Suppressor macrophage treated with lipopolysaccharide for 4 hours (primary cell): ENCODE data around the gene BRD1.
"Not testable (repeated sequence)": the region's sequence is repeated elsewhere in the genome, so short reads cannot be mapped to it uniquely, and the experiment has no call there.

Experiments
- DNase-seq: peaks from one replicate; pipeline ENCODE4 v3.0.0-alpha.2; 2020

The BRD1 gene

GRCh38 chr22:49767355-49768062 lies 60.2 kb downstream of the BRD1 start:
- DNase-seq = peak; percentile 73

- no peak for DNase-seq
Observed at GRCh38 chr22:49765951-49766350, 61.7 kb downstream of the BRD1 start.

- DNase-seq = no peak
Observed at GRCh38 chr22:49765091-49765771, 62.4 kb downstream of the BRD1 start.

- DNase-seq = no peak
Observed at GRCh38 chr22:49764127-49764581, 63.5 kb downstream of the BRD1 start.

- DNase-seq = no peak
Observed at GRCh38 chr22:49763696-49764095, 64.0 kb downstream of the BRD1 start.

GRCh38 chr22:49763138-49763537 lies 64.5 kb downstream of the BRD1 start:
- no peak for DNase-seq

- DNase-seq = not testable (repeated sequence)
Observed at GRCh38 chr22:49762571-49762970, 65.1 kb downstream of the BRD1 start.

- no peak for DNase-seq
Observed at GRCh38 chr22:49761836-49762235, 65.8 kb downstream of the BRD1 start.

- DNase-seq = peak; percentile 13
Observed at GRCh38 chr22:49760630-49761571, 66.8 kb downstream of the BRD1 start.

- DNase-seq = no peak
Observed at GRCh38 chr22:49760280-49760629, 67.4 kb downstream of the BRD1 start.

- DNase-seq = no peak
Observed at GRCh38 chr22:49756676-49757075, 71.0 kb downstream of the BRD1 start.

- DNase-seq = no peak
Observed at GRCh38 chr22:49756201-49756600, 71.5 kb downstream of the BRD1 start.

- no peak for DNase-seq
Observed at GRCh38 chr22:49755631-49756001, 72.1 kb downstream of the BRD1 start.

GRCh38 chr22:49754696-49755630 lies 72.7 kb downstream of the BRD1 start:
- DNase-seq = no peak

GRCh38 chr22:49753961-49754695 lies 73.5 kb downstream of the BRD1 start:
- DNase-seq = no peak

GRCh38 chr22:49753276-49753890 lies 74.3 kb downstream of the BRD1 start:
- DNase-seq = no peak

GRCh38 chr22:49752598-49753091 lies 75.0 kb downstream of the BRD1 start:
- no peak for DNase-seq

GRCh38 chr22:49751966-49752597 lies 75.6 kb downstream of the BRD1 start:
- DNase-seq = no peak

- no peak for DNase-seq
Observed at GRCh38 chr22:49751318-49751965, 76.2 kb downstream of the BRD1 start.
